GM19043 (cell line): ENCODE measurements around the gene COL15A1.
"Not testable (repeated sequence)": the region's sequence is repeated elsewhere in the genome, so short reads cannot be mapped to it uniquely, and the experiment has no call there.

Source experiments
- ATAC-seq: cut with Tn5 transposase; IDR thresholded peaks from one replicate; pipeline ENCODE4 v1.9.1; 2021; ENCODE audit warnings: low read depth; ENCODE audit not compliant: unreplicated experiment

The COL15A1 gene

DNA sequence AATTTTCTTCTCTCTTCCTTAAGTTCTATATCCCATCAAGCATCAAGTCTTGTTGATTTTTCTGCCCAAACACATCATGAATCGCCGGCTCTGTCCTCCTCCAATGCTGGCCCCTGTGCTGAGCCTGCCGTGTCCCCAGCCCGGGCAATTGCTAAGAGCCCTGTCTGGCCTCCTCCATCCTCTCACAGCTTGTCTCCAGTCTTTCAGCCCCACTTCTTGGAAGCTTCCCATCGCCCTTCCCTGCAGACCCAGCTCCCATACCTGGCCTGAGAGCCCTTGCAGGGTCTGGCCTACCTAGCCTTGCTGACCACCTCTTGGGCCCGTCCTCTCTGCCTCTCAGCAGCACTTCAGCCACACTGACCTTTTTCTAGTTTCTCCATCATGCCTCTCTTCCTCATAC lies 61.9 kb downstream of the COL15A1 start:
- no peak for ATAC-seq

GRCh38 chr9:99006511-99006910 lies 62.8 kb downstream of the COL15A1 start:
- ATAC-seq = no peak

- ATAC-seq = no peak
Measured at GRCh38 chr9:99006979-99007378, 63.3 kb downstream of the COL15A1 start.

DNA sequence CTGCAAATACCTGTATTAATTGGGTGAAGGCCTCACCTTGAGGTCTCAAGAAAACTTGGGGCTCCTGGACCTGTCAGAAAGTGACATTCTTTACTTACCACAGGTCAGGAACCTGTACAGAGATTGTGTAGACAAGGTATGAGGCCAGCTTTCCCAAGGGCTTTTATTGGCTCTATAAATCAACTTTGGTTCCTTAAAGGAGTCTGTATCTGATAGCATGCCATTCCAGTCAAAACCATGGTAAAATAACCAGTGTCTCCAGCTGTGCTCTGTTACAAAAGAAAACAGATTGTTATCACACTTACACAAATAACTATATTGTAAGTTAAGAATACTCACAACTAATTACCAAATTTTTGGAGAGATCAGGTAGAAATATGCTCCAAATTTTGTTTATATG lies 64.5 kb downstream of the COL15A1 start:
- ATAC-seq = no peak

GRCh38 chr9:99010393-99010792 lies 66.7 kb downstream of the COL15A1 start:
- ATAC-seq = not testable (repeated sequence)

- ATAC-seq = no peak
Measured at GRCh38 chr9:99011161-99011709, 67.5 kb downstream of the COL15A1 start.

DNA sequence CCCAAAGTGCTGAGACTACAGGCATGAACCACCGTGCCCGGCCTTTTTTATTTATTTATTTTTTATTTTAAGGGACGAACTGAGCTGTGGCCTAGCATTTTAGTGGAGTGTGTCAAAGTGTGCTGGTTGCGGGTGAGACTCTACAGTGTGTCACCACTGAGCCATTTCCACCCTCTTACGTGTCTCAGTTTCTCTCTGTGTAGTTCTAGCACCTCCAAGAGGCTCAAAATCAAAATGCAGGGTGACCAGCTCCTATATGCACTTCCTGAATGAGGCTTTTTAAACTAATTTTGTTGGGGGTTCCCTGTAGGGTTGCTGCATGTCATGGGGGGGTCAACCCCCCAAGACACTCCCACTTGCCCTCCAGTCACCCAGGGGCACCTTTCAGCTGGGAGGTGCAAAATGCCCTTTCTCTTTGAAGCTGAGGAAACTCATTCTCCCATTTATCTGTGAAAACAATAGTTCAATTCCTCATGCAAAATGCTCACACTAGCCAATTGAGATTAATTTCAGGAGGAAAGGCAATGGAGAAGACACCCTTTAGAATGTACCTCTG lies 69.3 kb downstream of the COL15A1 start:
- ATAC-seq = no peak

- no peak for ATAC-seq
Measured at GRCh38 chr9:99013550-99013949, 69.8 kb downstream of the COL15A1 start.

- ATAC-seq = no peak
Measured at GRCh38 chr9:99015448-99015847, 71.7 kb downstream of the COL15A1 start.

GRCh38 chr9:99015890-99016289 lies 72.2 kb downstream of the COL15A1 start:
- no peak for ATAC-seq

- no peak for ATAC-seq
Measured at GRCh38 chr9:99016681-99017387, 73.1 kb downstream of the COL15A1 start.

- no peak for ATAC-seq
Measured at GRCh38 chr9:99018653-99019052, 74.9 kb downstream of the COL15A1 start.

DNA sequence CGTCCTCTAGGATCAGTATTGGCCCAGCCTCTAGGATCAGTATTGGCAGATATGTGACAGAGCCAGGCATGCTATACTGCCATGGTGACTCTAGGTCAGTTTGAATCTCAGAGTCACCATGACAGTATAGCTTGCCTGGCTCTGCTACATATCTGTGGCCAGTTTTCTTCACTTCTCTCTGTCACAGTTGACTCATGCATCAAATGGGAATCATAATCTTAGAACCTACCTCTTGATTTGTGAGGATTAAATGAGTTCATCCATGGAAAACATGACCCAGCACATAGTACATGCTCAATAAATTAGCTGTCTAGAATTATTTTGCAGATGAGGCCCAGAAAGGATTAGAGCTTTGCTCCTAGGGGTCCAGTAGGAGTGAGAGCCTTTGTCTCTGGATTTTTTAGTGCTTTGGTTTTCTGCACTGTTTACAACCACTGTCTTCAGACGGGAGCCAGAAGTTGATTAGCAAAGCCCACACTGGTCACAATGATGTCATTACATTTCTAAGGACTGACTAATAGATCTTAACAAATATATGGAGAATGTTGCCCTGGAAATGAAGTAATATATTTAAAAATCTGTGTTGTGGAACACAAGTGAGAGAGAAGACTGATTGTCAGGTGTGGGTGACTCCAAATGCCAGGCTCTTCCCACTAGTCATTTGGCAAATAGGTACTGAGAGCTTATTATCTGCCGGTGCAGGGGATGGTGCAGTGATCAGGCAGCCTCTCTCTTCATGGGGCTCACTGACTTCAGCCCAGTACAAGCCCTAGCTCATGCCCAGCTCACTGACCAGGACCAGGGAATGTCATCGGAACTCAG lies 76.0 kb downstream of the COL15A1 start:
- ATAC-seq = no peak

DNA sequence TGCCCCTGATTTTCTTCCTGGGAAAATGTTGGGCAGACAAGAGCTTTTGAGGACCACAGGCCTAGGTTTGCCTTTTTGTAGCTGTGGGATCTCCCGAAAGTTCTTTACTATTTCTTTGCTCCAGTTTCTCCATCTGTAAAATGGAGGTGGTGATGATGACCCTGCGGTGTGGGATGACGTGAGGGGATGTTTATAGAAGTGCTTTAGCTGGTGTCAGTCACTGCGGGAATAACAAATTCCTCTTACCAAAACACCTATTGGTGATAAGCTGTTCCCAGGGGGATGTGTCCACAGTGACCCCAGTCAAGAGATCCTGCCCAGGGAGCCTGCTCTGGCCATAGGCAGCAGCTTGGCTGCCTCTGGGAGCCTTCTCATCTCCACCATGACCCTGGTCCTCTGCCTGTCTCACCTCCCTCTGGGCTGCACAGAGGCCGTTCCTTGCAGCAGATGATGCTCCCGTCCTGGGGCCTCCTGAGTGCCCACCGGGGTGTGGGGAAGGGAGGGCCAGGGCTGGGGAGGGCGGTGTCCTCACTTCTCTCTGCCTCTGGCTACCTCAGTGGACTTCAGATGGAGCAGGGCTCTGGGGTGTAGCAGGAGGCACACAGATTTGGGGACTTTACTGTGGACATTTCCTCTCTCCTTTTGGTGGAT lies 77.2 kb downstream of the COL15A1 start:
- no peak for ATAC-seq

DNA sequence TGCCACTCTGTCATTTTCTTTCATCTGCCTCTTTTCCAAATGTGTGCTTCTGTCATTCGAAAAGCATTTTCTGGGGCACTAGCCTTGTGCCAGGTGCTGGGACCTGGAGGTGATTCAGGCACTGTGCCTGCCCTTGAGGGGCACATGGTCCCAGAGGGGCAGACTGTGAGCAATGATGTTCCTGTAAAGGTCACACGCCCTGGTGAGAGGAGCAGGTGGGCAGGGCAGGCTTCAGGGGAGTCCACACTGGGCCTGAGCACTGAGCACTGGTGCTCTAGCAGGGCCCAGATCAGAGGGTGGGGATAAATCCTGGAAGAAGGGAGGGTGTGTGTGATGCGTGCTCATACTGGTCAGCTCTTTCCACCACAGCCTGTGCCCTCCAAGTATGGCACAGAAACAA lies 77.8 kb downstream of the COL15A1 start:
- no peak for ATAC-seq

GRCh38 chr9:99023231-99023630 lies 79.5 kb downstream of the COL15A1 start:
- ATAC-seq = no peak

DNA sequence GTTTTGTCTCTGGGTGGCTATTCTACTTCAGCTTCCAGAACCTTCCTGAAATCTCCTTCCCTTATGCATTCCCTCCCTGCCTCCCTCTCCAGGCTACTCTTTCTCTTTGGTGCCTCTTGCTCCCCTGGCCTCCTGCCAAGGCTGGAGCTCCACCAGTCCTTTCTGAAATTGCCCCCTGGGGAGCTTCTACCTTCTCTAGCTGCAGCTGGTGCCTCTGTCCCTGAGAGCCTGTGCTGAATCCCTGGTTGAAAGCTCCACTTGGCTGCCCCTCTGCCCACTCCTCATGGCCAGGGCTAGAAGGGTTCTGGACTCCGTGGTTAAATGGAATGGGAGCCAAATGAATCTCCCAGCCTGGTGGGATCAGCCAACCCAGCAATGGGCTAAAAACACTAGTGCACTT lies 80.1 kb downstream of the COL15A1 start:
- ATAC-seq = no peak

DNA sequence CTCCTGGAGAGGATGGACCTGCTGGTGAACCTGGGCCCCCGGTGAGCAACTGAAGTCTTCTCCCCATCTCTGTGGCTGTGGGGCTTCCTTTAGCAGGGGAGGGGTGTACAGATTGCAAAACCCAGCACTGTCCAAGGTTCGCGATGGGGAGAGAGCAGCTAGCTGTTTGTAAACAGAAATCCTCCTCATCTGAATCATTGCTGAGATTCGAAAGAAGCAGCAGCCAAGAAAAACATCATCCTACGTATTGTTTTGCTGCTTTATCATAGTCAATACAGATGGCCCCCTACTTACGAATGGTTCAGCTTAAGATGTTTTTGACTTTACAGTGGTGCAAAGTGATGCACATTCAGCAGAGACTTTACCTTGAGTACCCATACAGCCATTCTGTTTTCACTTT lies 81.3 kb downstream of the COL15A1 start:
- no peak for ATAC-seq

GRCh38 chr9:99025616-99026270 lies 82.0 kb downstream of the COL15A1 start:
- no peak for ATAC-seq

DNA sequence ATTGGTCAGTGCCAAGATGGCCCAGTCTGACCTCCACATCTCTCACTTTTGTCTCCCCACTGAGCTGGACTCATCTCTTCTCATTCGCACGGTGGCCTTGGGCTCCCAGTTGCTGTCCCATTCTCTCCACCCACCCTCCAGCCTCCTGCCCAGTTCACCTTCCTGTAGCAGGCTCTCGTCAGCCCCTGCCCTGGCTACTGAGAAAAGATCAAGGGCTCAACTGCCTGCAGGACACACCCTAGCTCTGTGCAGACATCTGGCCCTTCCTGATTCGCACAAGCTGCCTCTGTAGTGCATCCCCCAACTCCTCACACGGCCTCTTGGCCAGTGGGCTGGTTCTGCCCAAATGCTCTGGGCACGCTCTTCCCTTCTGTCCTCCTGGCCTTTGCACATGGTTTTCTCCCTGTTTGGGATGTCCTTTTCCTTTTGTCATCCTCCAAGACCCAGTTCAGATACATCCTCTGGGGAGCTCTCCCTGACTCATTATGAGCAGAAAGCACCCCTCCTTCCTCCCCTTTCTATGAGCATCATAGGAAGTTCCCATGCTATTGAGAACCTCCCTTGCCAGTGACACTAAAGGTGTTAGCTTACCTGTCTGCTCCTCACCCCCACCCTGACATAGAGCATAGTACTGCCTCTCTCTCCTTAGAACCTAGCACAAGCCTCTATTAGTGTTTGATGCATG lies 82.7 kb downstream of the COL15A1 start:
- no peak for ATAC-seq
